Measurements from ENCODE around the gene FRYL.

- no peak for TF ChIP-seq CTCF (IDR thresholded peaks at IDR 0.05 in 2 of 3, conservative IDR thresholded peaks at IDR 0.05 in 1 of 3; ENCODE audit: borderline replicate concordance in 1 of 3, insufficient read depth in 1 of 3, low read depth in 2 of 3, low read length in 2 of 3)
- no peak for TF ChIP-seq YY1 (IDR thresholded peaks at IDR 0.05; ENCODE audit: extremely low read depth, insufficient replicate concordance, low read depth, low read length)
- TF ChIP-seq EZH2phosphoT487 (IDR thresholded peaks at IDR 0.05; ENCODE audit: borderline replicate concordance) = no peak
- TF ChIP-seq SIN3A (IDR thresholded peaks at IDR 0.05; ENCODE audit: low read depth) = no peak
- TF ChIP-seq JUND (IDR thresholded peaks at IDR 0.05) = no peak
- TF ChIP-seq CEBPB (IDR thresholded peaks at IDR 0.05; ENCODE audit: low read depth) = no peak
- TF ChIP-seq EZH2 (IDR thresholded peaks at IDR 0.05) = no peak
- TF ChIP-seq POLR2A (IDR thresholded peaks at IDR 0.05; ENCODE audit: borderline replicate concordance, extremely low read depth, insufficient read depth, insufficient read length) = no peak
- TF ChIP-seq ZNF274 (IDR thresholded peaks at IDR 0.05; ENCODE audit: low read depth, low read length) = no peak
- no peak for TF ChIP-seq POLR2AphosphoS5 (IDR thresholded peaks at IDR 0.05; ENCODE audit: low read depth, low read length)
These were observed 288.4 kb downstream of the FRYL start for GRCh38 chr4:48491514-48492176.

Data from HCT116 (cell line).